ENCODE data around the gene CRACDL.
"Not testable (repeated sequence)": the region's sequence is repeated elsewhere in the genome, so short reads cannot be mapped to it uniquely, and the experiment has no call there.

CRACDL gene

DNA sequence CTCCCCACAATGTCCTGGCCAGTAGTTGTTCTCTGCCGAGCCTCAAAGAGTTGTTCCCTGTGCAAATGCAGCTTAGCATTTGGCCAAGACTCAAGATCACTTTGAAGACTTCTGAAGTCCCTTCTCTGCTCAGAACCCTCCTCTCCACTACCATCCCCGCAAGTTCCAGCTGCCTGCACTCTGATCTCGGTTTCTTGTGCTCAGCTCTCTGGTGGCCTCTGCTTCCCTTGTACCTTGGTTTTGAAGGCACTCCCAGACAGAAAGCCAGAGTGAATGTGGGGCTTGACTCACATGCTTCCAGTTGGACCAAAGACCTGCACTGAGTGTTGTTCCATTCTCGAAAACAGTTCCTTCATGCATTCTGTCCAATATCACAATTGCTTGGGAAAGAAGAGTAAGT is 28.6 kb downstream of the CRACDL start:
- 91 to 96% methylated on average over 4 of the region's 4 CpGs for WGBS, 2 experiments

DNA sequence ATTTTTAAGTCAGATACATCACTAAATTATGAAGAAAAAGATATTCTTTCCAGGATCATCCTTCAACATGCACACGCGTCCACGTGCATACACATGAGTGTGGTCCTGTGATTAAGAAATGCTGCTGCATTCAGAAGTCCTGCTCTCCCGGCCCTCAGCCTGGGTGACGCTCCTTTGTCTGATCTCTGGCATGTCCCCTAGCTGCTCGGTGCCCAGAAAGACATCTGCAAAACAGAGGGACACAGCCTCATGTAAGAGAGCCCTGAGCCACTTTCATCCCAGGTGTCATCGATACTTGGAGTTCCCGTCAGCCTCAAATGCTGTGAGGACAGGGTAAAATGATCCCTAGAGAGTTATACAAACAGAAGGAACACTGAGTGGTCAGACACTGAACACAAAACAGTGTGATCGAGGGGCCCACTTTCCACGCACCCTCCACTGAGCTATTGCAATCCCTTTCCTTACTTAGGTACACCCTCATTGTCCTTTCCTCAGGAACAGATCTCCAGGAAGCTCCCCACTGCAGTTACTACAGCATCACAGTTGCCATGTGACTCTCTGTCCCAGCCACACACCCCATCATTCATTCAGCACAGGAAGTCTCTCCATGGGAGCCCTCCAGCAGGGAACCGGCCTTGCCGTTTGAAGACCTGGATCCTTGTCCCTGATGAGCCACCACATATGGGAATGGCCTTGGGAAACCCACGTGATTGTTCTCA is 32.1 kb downstream of the CRACDL start:
- WGBS, 2 experiments = 80% methylated on average over 13 of the region's 13 CpGs
- H3K9me3 ChIP-seq (ENCODE audit: control insufficient read depth, low read length) = no peaks in the 10 kb centered on the region
- no peaks in the 10 kb centered on the region for H3K27me3 ChIP-seq (ENCODE audit: control insufficient read depth, insufficient read depth, low read length, poor library complexity, severe bottlenecking)
- H3K36me3 ChIP-seq (ENCODE audit: control insufficient read depth, insufficient read depth, low read length) = no peaks in the 10 kb centered on the region
- peaks cover 9% of the 10 kb centered on the region for H3K4me1 ChIP-seq (ENCODE audit: control insufficient read depth, insufficient read depth, low read length)
- H3K27ac ChIP-seq (ENCODE audit: insufficient read depth, low read depth, low read length, poor library complexity, severe bottlenecking) = no peak overlapping the region
- H3K4me3 ChIP-seq (ENCODE audit: insufficient read depth, low read depth, low read length) = no peak overlapping the region

More for the DNA sequence above, 28.6 kb downstream of the CRACDL start:
- Histone ChIP-seq H3K4me1 (ENCODE audit: control insufficient read depth, insufficient read depth, low read length) (peaks cover 15% of the 10 kb centered on the region), H3K4me3 (ENCODE audit: insufficient read depth, low read depth, low read length) (no peak overlapping the region), H3K36me3 (ENCODE audit: control insufficient read depth, insufficient read depth, low read length) (no peaks in the 10 kb centered on the region), H3K27me3 (ENCODE audit: control insufficient read depth, insufficient read depth, low read length, poor library complexity, severe bottlenecking) (no peaks in the 10 kb centered on the region), H3K9me3 (ENCODE audit: control insufficient read depth, low read length) (no peaks in the 10 kb centered on the region), H3K27ac (ENCODE audit: insufficient read depth, low read depth, low read length, poor library complexity, severe bottlenecking) (no peak overlapping the region)

DNA sequence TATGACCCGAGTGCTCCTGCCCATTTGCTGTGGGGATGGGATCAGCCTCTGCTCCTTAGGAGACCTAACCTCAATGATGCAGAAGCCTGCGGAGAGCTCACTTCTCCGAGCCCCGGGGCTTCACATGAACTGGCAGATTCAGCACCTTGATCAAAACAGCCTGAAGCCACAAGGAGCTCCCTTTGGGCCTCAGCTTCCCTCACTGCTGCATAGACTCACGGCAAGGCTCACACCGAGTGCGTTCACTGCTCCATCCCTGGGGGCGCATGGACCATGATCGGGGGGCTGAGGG is 33.0 kb downstream of the CRACDL start:
- 93 to 95% methylated on average over 9 of the region's 9 CpGs for WGBS, 2 experiments
- Histone ChIP-seq H3K4me1 (ENCODE audit: control insufficient read depth, insufficient read depth, low read length) (peaks cover 3% of the 10 kb centered on the region), H3K36me3 (ENCODE audit: control insufficient read depth, insufficient read depth, low read length) (no peaks in the 10 kb centered on the region), H3K9me3 (ENCODE audit: control insufficient read depth, low read length) (no peaks in the 10 kb centered on the region), H3K4me3 (ENCODE audit: insufficient read depth, low read depth, low read length) (no peak overlapping the region), H3K27me3 (ENCODE audit: control insufficient read depth, insufficient read depth, low read length, poor library complexity, severe bottlenecking) (no peaks in the 10 kb centered on the region), H3K27ac (ENCODE audit: insufficient read depth, low read depth, low read length, poor library complexity, severe bottlenecking) (no peak overlapping the region)

DNA sequence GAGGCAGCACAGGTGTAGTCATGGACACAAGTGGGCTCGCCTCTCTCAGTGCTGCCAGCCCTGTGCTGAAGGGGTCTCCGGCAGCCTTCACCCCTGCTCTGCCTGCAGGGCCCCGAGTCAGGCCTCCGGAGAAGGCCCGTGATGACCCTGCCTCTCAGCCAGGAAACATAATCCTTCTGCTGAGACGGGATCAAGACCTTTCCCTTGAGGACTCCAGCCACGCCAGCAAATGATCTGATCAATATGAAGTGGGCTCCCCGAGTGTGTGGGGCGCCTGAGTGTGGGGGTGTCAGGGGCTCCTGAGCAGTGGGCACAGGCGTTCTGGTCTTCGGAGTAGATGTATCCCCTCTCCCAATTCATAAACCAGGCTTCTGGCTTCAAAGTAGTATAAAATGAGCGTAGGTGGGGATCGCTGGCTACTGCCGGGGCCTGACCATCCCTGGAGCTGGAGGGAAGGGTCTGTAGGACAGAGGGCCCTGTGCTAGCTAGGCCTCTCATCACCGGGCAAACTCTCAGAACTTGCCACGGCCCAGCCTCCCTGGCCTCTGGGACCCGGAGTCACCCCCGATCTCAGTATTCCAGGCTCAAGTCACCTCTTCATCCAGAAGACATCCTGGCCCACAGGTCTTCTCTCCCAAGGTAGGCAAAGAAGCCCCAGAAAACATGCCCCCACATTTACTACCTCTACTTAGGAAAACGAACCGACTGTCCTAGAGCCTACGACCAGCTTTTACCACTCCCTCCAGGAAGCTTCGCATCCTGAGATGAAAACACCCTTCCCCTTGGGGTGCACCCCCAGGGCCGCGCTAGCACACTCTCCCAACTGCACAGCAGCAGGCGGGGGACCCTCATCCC is 33.6 kb downstream of the CRACDL start:
- Histone ChIP-seq H3K36me3 (ENCODE audit: control insufficient read depth, insufficient read depth, low read length) (no peaks in the 10 kb centered on the region), H3K4me1 (ENCODE audit: control insufficient read depth, insufficient read depth, low read length) (peaks cover 3% of the 10 kb centered on the region), H3K27me3 (ENCODE audit: control insufficient read depth, insufficient read depth, low read length, poor library complexity, severe bottlenecking) (no peaks in the 10 kb centered on the region), H3K27ac (ENCODE audit: insufficient read depth, low read depth, low read length, poor library complexity, severe bottlenecking) (no peak overlapping the region), H3K4me3 (ENCODE audit: insufficient read depth, low read depth, low read length) (no peak overlapping the region), H3K9me3 (ENCODE audit: control insufficient read depth, low read length) (no peaks in the 10 kb centered on the region)
- 92 to 94% methylated on average over 25 of the region's 25 CpGs for WGBS, 2 experiments

DNA sequence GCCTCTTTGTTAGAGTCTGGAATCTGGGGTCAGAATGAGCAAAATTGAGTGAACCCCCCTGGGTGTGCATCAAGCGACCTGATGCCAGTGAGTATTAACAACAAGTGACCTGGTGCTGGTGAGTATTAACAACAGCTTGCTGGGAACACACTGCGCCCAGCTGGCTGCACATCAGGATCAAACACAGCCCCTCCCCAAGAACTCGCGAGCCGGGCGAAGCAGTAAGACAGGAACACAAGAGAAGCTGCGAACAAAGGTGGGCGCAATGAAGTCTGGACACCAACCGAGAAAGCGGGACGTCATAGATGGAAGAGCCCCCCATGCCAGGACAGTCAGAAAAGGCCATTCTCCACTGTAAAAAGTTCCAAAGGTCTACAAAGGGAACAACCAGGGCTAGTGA is 34.3 kb downstream of the CRACDL start:
- no peaks in the 10 kb centered on the region for H3K36me3 ChIP-seq (ENCODE audit: control insufficient read depth, insufficient read depth, low read length)
- no peak overlapping the region for H3K27ac ChIP-seq (ENCODE audit: insufficient read depth, low read depth, low read length, poor library complexity, severe bottlenecking)
- no peaks in the 10 kb centered on the region for H3K9me3 ChIP-seq (ENCODE audit: control insufficient read depth, low read length)
- no peaks in the 10 kb centered on the region for H3K27me3 ChIP-seq (ENCODE audit: control insufficient read depth, insufficient read depth, low read length, poor library complexity, severe bottlenecking)
- peaks cover 3% of the 10 kb centered on the region for H3K4me1 ChIP-seq (ENCODE audit: control insufficient read depth, insufficient read depth, low read length)
- H3K4me3 ChIP-seq (ENCODE audit: insufficient read depth, low read depth, low read length) = no peak overlapping the region
- 89 to 91% methylated on average over 11 of the region's 11 CpGs for WGBS, 2 experiments

DNA sequence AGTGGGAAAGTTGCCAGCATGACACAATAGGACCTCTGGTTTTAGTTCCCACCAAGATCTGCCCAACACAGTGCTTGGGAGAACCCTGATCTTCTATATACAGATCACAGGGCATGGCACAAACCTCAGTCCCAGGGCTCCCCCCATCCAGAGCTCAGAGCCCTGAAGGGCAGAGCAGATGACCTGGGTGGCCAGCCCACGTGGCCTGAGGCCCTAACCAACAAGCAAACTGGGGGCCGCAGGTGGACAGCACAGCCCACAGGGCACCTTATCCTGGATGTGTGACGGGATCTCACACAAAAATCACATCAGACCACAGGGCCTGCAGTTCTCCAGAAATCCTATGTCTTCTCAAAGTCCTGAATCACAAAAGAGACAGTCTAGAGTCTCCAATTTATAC is 34.7 kb downstream of the CRACDL start:
- Histone ChIP-seq H3K27ac (ENCODE audit: insufficient read depth, low read depth, low read length, poor library complexity, severe bottlenecking) (no peak overlapping the region), H3K27me3 (ENCODE audit: control insufficient read depth, insufficient read depth, low read length, poor library complexity, severe bottlenecking) (no peaks in the 10 kb centered on the region), H3K4me3 (ENCODE audit: insufficient read depth, low read depth, low read length) (no peak overlapping the region), H3K36me3 (ENCODE audit: control insufficient read depth, insufficient read depth, low read length) (no peaks in the 10 kb centered on the region), H3K4me1 (ENCODE audit: control insufficient read depth, insufficient read depth, low read length) (peaks cover 3% of the 10 kb centered on the region), H3K9me3 (ENCODE audit: control insufficient read depth, low read length) (no peaks in the 10 kb centered on the region)
- WGBS, 2 experiments = 94 to 97% methylated on average over 3 of the region's 3 CpGs

DNA sequence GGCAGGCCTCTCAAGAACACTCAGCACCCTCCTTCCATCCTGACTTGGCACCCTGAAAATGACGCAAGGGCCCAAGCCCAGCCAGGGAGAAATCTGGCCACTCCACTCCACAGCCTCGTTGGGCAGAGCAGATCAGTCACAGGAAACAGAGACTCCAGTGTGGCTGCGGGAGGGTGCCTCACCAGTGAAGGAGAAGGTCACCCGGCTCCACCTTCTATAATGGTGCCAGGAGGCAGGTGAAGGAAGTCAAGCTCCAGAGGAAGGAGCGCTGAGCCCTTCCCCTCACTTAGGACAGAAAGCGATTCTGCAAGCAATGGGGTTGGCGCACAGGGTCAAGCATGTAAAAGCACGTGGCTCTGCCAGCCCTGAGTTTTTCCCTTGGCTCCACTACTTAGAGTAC is 35.3 kb downstream of the CRACDL start:
- no peaks in the 10 kb centered on the region for H3K27me3 ChIP-seq (ENCODE audit: control insufficient read depth, insufficient read depth, low read length, poor library complexity, severe bottlenecking)
- H3K4me1 ChIP-seq (ENCODE audit: control insufficient read depth, insufficient read depth, low read length) = peaks cover 3% of the 10 kb centered on the region
- H3K4me3 ChIP-seq (ENCODE audit: insufficient read depth, low read depth, low read length) = no peak overlapping the region
- H3K27ac ChIP-seq (ENCODE audit: insufficient read depth, low read depth, low read length, poor library complexity, severe bottlenecking) = no peak overlapping the region
- no peaks in the 10 kb centered on the region for H3K36me3 ChIP-seq (ENCODE audit: control insufficient read depth, insufficient read depth, low read length)
- 94 to 96% methylated on average over 8 of the region's 8 CpGs for WGBS, 2 experiments
- H3K9me3 ChIP-seq (ENCODE audit: control insufficient read depth, low read length) = no peaks in the 10 kb centered on the region

DNA sequence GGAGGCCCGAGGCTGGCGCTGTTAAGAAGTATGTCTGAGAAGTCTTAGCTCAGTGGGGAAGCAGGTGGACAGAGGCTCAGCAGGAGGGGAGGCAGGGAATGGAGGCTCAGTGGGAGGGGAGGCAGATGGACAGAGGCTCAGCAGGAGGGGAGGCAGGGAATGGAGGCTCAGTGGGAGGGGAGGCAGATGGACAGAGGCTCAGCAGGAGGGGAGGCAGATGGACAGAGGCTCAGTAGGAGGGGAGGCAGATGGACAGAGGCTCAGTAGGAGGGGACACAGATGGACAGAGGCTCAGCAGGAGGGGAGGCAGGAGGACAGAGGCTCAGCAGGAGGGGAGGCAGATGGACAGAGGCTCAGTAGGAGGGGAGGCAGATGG is 36.3 kb downstream of the CRACDL start:
- 91 to 92% methylated on average over 2 of the region's 2 CpGs for WGBS, 2 experiments
- not testable (repeated sequence) for H3K4me3 ChIP-seq (ENCODE audit: insufficient read depth, low read depth, low read length); H3K27me3 ChIP-seq (ENCODE audit: control insufficient read depth, insufficient read depth, low read length, poor library complexity, severe bottlenecking); H3K4me1 ChIP-seq (ENCODE audit: control insufficient read depth, insufficient read depth, low read length); H3K27ac ChIP-seq (ENCODE audit: insufficient read depth, low read depth, low read length, poor library complexity, severe bottlenecking); H3K36me3 ChIP-seq (ENCODE audit: control insufficient read depth, insufficient read depth, low read length); H3K9me3 ChIP-seq (ENCODE audit: control insufficient read depth, low read length)

DNA sequence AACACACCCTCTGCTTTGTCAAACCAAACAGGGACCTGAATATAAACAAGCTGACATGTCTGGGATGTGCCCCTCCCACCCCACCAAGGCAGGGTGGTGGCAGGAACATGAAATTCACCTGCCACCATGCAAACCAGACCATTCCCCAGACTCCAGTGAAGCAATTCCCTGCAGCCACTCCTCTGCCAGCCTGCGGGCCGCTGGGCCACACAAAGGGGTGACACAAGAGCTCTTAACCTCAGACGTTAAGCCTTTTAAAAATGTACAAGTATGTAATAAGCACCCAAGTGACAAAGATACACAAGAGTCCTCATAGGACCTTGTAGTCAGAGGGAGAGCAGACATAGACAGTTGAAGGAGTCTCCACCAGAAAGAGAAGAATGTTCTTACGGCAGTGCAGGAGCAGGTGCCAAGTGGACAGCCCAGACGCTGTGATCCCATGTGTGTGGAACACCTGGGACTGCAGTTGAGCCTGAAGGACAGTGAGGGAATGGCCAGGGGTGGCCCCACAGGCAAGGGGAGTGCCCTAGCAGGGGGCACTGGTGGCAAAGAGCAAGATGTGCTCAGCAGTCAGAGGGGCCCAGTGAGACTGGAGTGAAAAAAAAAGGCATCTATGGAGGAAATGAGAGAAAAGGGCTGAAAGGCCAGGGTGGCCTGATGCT is 36.9 kb downstream of the CRACDL start:
- peaks cover 3% of the 10 kb centered on the region for H3K4me1 ChIP-seq (ENCODE audit: control insufficient read depth, insufficient read depth, low read length)
- H3K4me3 ChIP-seq (ENCODE audit: insufficient read depth, low read depth, low read length) = no peak overlapping the region
- no peaks in the 10 kb centered on the region for H3K9me3 ChIP-seq (ENCODE audit: control insufficient read depth, low read length)
- 96% methylated on average over 5 of the region's 5 CpGs for WGBS, 2 experiments
- no peak overlapping the region for H3K27ac ChIP-seq (ENCODE audit: insufficient read depth, low read depth, low read length, poor library complexity, severe bottlenecking)
- no peaks in the 10 kb centered on the region for H3K36me3 ChIP-seq (ENCODE audit: control insufficient read depth, insufficient read depth, low read length)
- H3K27me3 ChIP-seq (ENCODE audit: control insufficient read depth, insufficient read depth, low read length, poor library complexity, severe bottlenecking) = no peaks in the 10 kb centered on the region

DNA sequence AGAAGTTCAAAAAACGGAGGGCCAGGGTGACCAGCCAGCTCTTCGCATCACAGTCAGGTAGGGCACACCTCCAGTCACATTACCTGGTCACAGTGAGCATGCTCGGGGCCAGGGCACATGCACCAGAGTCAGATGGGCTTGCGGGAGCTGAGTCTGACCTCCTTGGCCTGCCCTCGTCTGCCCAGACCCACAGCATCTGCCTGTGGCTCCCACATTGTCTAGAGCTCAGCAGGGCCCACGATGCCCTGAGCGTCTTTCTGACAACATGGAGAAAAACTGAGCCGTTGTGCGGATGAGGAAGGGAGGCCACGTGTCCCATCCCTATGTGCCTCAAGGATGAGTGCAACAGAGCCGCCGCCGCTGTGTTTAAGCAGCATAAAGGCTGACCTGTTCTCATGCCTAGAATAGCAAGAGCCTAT is 37.6 kb downstream of the CRACDL start:
- WGBS, 2 experiments = 91 to 93% methylated on average over 13 of the region's 13 CpGs
- no peak overlapping the region for H3K27ac ChIP-seq (ENCODE audit: insufficient read depth, low read depth, low read length, poor library complexity, severe bottlenecking)
- no peaks in the 10 kb centered on the region for H3K27me3 ChIP-seq (ENCODE audit: control insufficient read depth, insufficient read depth, low read length, poor library complexity, severe bottlenecking)
- H3K4me3 ChIP-seq (ENCODE audit: insufficient read depth, low read depth, low read length) = no peak overlapping the region
- no peaks in the 10 kb centered on the region for H3K9me3 ChIP-seq (ENCODE audit: control insufficient read depth, low read length)
- H3K36me3 ChIP-seq (ENCODE audit: control insufficient read depth, insufficient read depth, low read length) = no peaks in the 10 kb centered on the region
- peaks cover 3% of the 10 kb centered on the region for H3K4me1 ChIP-seq (ENCODE audit: control insufficient read depth, insufficient read depth, low read length)
